HG03064 (cell line): Measurements from ENCODE around the gene SPACA4.
"Not testable (repeated sequence)": the region's sequence is repeated elsewhere in the genome, so short reads cannot be mapped to it uniquely, and the experiment has no call there.

Experiments
- ATAC-seq: cut with Tn5 transposase; IDR thresholded peaks from one replicate; pipeline ENCODE4 v1.9.1; 2021; ENCODE audit warnings: low read depth; ENCODE audit not compliant: unreplicated experiment

Gene SPACA4

DNA sequence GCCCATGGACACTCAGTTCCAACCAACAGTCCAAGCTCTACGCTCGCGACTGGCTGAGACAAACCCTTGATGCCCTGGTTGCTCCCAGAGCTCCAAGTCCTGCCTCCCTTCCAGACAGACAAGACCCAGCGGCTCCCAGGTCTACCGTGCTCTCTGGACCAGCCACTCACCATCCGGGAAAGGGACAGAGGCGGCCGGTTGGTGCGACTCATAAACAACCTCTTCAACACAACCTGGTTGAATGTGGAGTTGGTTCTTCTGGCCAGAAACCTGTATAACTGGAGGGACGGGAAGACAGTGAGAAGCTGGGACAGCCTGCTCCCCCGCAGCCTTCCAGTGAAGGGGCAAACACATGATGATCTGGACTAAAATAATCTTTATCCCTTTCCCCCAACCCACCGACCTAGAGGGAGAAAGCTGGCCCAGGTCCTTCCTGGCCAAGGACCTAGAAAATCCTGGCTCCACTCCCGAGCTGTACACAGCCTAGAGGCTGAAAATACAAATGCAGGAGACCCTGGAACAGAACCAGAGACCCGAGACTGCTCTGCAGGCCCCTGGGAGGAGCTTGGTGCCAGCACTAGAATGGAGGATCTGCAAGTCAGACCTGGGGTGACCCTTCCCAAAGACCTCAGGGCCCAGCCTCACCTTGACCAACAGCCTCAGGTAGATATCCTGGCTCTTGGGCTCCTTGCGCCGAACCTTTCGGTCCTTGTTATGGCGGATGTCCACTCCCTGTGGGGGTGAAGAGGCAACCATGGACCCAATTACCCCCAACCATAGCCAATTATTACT, 10.8 kb downstream of the SPACA4 start:
- ATAC-seq, result no peak

DNA sequence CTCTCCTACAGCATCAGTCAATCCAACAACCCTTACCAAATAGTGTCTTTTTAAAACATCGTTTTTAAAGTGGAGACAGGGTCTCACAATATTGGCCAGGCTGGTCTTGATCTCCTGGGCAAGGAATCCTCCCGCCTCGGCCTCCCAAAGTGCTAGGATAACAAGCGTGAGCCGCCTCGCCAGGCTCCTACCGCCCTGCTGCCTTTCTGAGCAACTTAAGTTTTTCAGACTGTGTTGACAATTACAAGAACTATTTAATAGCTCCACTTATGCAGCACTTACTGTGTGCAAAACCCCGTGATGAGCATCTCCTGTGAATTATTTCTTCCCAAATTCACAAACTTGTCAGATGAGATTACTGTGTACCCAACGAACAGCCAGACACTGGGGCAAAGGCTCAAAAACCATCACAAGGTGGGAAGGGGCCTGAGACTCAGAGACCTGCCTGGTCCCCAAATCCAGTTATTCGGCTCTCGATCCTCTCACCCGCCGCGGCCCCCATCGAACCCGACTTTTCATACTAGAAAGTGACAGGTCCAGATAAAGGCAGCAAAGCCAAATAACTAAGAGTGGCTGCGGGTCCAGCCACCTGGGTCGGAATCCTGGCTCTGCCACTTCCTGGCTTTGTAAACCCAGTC, 11.9 kb downstream of the SPACA4 start:
- no peak for ATAC-seq

DNA sequence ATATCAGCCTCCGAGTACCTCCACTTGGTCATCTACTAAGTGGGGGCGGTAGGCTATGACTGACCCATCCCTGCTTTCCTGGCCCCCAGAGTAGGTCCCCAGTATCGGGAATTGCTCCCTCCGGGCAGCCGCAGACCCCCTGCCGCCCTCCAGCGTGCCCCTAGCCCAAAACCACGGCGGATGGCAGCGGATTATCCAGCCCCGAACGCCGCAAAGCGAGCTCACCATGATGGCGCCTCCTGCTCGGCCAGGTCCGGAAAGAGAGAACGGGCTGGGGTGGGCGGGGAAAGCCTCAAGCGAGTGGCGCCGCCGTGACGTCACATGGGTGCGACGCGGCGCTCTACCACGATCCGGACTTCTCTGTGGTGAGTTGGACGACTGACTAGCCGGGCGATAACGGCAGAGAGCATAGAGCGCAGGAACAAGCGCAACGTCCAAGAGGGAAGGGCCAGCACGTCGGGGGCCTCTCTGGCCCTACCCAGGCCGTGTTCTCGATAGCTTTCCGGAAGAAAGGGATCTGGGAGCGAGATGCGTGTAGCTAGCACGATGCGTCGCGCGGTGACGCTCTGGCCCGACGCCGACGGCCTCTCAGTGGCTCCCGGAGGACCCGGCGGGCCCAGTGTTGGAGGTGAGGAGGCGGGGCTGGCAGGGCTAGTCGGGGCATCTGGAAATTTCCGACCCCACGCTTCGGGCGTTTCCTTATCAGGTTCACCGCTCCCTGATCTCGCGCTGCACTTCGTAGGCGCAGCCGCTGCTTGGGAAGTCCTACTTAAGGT, 12.6 kb downstream of the SPACA4 start, which contains the start of the genes RPL18 and SPHK2:
TSS of gene RPL18 (minus strand) at position 263 of the 776 bp plus-strand sequence. CDS start at position 228, 35 bp downstream.
TSS of gene SPHK2 (plus strand) at position 591 of the 776 bp plus-strand sequence. CDS start 1,009 bp downstream, outside the sequence.
- ATAC-seq, result peak; percentile 71

DNA sequence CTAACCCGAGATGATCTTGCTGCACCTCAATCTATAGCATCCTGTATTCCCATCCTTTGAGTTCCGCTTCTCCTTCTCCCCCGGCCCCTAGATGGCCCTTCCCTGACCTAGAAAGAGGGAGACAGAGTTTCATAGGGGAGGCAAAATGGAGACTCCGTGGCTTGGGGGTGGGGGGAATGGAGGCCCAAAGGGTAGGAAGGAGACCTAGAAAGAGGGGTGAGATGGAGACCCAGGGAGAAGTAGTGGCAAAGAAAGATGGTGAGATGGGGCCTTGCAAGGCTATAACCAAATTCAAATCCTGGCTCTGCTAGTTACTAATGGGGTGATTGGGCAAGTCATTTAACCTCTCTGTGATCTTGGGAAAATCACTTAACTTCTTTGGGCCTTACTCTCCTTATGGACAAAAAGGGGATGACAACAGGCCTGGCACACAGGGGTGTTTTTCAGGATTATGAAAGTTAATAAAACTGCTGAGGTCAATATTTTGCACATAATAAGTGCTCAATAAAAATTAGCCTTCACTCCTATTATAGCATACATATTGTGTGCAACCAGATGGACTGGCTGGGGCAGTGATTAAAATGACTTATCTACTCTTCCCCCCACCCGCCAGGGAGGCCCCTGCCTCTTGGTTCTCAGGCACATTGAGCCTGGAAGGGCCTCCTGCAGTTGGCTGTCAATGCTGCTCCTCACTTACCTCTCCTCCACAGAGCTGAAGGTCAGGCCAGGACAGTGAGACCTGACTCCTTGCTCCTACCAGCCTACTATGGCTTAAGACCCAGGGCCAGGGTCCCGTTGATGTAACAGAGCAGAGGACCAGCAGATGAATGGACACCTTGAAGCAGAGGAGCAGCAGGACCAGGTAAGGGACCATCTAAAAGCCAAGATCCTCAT, 13.4 kb downstream of the SPACA4 start:
- ATAC-seq, result no peak

DNA sequence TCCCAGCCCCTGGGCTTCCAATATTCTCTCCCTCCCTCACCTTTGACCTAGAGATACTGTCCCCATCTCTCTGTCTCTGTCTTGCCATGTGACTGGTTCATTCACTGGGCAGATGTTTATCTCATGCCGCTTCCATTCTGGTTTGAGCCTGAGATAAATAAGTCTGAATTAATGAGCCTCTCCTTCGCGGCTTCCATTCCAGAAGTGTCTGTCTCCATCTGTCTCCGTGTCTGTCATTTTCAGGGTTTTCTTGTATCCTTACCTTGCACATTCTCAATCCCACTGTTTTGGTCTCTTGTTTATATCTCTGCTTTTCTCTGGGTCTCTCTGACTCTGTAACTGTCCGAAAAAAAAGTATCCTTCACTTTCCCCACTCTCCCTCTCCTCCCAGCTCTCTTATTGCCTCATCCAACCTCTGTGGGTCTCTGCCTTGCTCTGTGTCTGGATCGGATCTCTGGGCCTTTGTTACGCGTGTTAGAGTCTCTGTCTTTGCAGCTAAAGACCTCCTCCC, 17.1 kb downstream of the SPACA4 start:
- no peak for ATAC-seq

DNA sequence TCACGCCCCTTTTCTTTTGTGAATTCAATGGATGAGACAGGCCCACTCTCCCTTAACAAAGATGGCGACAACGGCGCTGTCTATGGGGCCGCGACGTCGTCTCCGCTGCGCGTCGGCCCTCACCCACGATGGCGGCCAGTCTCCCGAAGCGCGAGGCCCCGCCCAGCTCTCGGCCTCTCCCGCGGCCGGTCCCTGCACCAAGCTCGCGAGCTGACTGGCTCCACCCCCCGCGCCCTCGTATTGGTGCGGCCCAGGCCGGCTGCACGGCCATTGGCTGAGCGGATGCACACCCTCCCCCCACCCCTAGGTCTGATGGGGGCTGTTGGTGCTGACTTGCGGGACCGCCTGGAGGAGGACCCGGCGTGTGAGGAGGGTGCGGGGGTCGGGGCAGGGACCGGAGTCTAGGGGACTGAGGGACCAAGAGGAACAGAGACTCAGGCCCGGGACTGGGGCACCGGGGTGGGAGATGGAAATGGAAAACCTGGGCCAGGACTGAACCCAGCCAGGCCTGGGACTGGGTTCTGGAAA, 17.6 kb downstream of the SPACA4 start:
- peak; percentile 59 for ATAC-seq

DNA sequence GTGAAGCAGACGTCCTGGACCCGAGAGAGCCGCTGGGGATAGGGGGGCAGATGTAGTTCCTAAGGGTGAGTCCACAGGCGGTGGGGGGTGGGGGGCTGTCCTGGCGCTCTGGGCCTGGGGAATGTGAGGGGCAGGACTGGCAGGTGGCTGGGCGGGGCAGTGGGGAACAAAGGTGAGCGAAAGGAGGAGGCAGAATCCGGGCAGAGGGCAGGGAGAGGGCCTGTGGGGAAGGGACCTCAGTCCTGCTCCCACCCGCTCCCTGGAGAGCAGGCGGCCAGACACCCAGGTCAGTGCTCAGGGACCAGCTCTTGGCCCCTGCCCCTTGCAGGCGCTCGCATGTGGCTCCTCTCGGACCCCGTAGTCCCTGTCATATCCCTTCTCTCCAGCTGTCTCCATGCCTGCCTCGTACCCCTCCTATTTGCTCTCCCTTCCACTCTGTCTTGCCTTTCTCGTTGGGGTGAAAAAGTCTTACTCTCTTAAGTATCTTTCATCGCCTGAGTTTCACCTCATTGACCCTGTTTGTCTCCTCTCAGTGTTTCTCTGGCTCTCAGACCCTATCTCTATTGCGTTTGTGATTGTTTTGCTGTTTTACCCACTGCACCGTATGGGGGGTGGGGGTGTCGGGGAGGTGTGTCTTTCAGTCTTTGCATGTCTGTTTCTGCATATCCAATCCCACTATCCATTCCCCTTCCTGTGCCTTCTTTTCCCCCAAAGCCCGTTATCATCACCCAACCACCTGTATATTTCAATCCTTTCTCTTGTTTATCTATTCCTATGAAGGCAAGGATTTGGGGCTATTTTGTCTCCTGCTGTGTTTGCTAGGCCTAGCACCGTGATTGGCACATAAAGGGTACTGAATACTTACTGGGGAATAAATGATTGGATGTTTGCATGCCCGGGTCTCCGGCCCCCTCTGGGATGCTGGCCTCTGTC, 18.5 kb downstream of the SPACA4 start:
- no peak for ATAC-seq

DNA sequence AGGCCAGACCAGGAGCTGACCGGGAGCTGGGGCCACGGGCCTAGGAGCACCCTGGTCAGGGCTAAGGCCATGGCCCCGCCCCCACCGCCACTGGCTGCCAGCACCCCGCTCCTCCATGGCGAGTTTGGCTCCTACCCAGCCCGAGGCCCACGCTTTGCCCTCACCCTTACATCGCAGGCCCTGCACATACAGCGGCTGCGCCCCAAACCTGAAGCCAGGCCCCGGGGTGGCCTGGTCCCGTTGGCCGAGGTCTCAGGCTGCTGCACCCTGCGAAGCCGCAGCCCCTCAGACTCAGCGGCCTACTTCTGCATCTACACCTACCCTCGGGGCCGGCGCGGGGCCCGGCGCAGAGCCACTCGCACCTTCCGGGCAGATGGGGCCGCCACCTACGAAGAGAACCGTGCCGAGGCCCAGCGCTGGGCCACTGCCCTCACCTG, 19.4 kb downstream of the SPACA4 start:
- ATAC-seq, result no peak

DNA sequence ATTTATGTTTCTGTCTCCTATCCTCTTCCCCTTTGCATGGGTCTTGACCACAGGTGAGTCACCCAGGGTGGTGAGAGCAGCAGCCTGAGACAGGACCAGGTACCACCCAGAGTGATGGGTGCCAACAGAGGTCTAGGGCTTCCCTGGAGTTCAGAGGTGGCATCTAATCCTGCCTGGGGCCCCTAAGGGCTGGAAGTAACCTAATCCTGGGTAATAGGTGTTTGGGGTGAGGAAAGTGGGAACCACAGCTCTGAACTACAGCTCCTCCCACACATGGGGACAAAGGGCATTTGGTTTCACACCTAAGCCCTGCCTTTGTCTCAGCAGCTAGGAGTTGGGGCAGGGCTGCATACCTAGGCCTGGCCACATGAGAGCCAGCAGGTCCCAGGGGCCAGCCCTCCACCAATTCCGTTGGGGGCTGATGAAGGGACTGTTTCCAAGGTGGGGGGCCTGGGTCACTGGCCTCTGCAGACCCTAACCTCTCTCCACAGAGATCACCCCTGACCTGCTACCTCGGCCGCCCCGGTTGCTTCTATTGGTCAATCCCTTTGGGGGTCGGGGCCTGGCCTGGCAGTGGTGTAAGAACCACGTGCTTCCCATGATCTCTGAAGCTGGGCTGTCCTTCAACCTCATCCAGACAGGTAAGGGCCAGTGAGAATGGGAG, 20.8 kb downstream of the SPACA4 start:
- ATAC-seq, result no peak

DNA sequence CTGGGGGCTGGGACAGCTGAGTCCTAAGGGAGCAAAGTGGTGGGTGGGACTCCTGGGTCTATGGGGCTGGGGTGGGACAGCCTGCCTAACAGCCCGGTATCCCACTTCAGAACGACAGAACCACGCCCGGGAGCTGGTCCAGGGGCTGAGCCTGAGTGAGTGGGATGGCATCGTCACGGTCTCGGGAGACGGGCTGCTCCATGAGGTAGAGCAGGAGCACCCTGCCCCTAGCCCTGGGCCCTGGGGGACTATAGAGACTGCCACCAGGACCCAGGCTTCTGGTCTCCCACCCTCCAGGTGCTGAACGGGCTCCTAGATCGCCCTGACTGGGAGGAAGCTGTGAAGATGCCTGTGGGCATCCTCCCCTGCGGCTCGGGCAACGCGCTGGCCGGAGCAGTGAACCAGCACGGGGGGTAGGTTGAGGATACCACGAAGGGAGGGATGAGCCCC, 21.3 kb downstream of the SPACA4 start:
- no peak for ATAC-seq

DNA sequence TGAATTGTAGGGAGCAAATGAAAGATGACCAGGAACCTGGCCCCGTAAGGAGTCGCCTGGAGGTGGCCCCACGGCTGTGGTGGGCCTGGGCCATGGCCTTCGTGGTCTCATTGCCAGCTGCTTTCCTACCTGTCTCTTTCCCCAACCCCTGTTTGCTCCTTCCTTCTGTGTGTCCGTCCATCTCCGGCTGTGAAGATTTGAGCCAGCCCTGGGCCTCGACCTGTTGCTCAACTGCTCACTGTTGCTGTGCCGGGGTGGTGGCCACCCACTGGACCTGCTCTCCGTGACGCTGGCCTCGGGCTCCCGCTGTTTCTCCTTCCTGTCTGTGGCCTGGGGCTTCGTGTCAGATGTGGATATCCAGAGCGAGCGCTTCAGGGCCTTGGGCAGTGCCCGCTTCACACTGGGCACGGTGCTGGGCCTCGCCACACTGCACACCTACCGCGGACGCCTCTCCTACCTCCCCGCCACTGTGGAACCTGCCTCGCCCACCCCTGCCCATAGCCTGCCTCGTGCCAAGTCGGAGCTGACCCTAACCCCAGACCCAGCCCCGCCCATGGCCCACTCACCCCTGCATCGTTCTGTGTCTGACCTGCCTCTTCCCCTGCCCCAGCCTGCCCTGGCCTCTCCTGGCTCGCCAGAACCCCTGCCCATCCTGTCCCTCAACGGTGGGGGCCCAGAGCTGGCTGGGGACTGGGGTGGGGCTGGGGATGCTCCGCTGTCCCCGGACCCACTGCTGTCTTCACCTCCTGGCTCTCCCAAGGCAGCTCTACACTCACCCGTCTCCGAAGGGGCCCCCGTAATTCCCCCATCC, 22.1 kb downstream of the SPACA4 start:
- ATAC-seq, result no peak

DNA sequence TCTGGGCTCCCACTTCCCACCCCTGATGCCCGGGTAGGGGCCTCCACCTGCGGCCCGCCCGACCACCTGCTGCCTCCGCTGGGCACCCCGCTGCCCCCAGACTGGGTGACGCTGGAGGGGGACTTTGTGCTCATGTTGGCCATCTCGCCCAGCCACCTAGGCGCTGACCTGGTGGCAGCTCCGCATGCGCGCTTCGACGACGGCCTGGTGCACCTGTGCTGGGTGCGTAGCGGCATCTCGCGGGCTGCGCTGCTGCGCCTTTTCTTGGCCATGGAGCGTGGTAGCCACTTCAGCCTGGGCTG, 22.7 kb downstream of the SPACA4 start:
- ATAC-seq, result no peak

DNA sequence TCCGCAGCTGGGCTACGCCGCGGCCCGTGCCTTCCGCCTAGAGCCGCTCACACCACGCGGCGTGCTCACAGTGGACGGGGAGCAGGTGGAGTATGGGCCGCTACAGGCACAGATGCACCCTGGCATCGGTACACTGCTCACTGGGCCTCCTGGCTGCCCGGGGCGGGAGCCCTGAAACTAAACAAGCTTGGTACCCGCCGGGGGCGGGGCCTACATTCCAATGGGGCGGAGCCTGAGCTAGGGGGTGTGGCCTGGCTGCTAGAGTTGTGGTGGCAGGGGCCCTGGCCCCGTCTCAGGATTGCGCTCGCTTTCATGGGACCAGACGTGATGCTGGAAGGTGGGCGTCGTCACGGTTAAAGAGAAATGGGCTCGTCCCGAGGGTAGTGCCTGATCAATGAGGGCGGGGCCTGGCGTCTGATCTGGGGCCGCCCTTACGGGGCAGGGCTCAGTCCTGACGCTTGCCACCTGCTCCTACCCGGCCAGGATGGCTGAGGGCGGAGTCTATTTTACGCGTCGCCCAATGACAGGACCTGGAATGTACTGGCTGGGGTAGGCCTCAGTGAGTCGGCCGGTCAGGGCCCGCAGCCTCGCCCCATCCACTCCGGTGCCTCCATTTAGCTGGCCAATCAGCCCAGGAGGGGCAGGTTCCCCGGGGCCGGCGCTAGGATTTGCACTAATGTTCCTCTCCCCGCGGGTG, 23.2 kb downstream of the SPACA4 start:
- ATAC-seq, result no peak

DNA sequence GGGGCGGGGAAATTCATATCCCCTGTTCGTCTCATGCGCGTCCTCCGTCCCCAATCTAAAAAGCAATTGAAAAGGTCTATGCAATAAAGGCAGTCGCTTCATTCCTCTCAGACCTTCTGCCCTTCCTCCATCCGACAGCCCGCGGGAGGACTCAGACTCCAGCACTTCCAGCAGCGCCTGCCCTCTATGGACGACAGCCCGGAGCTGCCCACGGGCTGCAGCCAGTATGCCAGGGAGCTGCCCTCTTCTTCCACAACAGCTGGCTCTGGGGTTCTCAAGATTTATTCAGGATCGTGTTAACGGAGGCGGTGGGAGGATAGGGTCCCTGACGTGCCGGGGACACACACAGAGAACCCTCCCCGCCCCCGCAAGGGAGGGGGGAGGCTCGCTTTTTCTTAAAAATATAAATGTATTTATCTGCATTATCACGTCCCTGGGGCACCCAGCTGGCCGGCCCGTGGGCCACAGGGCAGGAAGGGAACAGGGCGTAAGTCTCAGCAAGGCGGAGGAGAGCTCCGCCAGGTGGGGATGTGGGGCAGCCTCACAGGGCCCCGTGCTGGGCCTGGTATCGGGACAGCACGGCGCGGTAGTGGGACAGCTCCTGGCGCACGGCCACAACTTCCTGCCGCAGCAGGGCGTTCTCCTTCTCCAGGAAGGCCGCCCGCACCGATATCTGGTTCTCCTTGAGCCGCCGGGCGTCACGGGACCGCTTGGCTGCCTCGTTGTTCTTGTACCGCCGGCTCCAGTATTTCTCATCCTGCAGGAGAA, 23.9 kb downstream of the SPACA4 start:
- no peak for ATAC-seq

DNA sequence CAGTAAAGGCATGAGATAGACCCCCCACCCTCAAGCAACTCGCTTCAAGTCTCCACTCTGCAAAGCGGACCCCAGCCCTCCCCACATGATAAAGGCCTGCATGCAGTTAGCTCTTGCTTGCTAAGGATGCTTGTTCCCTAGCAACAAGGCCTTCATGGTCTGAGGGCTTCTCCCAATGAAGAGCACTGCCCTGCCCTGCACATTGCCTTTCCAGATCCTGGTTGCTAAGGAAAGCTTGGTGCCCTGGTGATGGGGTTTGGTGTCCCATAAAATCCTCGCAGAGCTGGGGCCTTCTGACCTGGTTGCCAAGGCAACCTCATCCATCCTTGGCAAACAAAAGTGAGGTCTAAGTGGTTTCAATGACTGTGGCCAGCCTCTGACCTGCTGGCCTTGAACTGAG, 24.7 kb downstream of the SPACA4 start:
- ATAC-seq, result no peak

DNA sequence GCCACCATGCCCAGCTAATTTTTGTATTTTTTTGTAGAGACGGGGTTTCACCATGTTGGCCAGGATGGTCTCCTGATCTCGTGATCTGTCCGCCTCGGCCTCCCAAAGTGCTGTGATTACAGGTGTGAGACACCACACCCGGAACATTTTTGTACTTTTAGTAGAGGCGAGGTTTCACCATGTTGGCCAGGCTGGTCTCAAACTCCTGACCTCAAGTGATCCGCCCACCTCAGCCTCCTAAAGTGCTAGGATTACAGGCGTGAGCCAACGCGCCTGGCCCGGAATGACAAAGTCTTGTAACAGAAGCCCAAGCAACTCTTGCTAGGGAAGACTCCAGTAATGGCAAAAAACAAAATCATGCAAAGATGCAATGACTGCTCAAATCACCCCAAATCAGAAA, 25.7 kb downstream of the SPACA4 start:
- ATAC-seq, result not testable (repeated sequence)
